KMS-11 (cell line): ENCODE measurements around the gene C10orf62.

Source experiments
- H2AFZ ChIP-seq: fragments of 200-600 bp; sonication (generic); 2 replicates; pipeline ENCODE4 v1.6.1; 2016; ENCODE audit warnings: antibody characterized with exemption, mixed run types, low read depth
- H3K27ac ChIP-seq: fragments of 200-600 bp; sonication (generic); 2 replicates; pipeline ENCODE4 v1.6.1; 2016; ENCODE audit warnings: mild to moderate bottlenecking, mixed run types
- H3K27me3 ChIP-seq: fragments of 200-600 bp; sonication (generic); 2 replicates; pipeline ENCODE4 v1.6.1; 2017; ENCODE audit warnings: mild to moderate bottlenecking, low read depth, mixed run types, moderate library complexity; ENCODE audit not compliant: insufficient read depth
- H3K36me3 ChIP-seq: fragments of 200-600 bp; sonication (generic); 2 replicates; pipeline ENCODE4 v1.6.1; 2017; ENCODE audit warnings: mild to moderate bottlenecking, mixed run types; ENCODE audit not compliant: insufficient read depth
- H3K4me1 ChIP-seq: fragments of 200-600 bp; sonication (generic); 2 replicates; pipeline ENCODE4 v1.6.1; 2016; ENCODE audit warnings: mild to moderate bottlenecking, low read depth, mixed run types; ENCODE audit not compliant: poor library complexity, severe bottlenecking
- H3K4me2 ChIP-seq: fragments of 200-600 bp; sonication (generic); 2 replicates; pipeline ENCODE4 v1.7.0; 2016; ENCODE audit warnings: mild to moderate bottlenecking, mixed run types
- H3K4me3 ChIP-seq: fragments of 200-600 bp; sonication (generic); IDR thresholded peaks from 2 replicates; pipeline ENCODE4 v1.6.1; 2017; ENCODE audit warnings: low read depth, low read length, mixed read lengths; ENCODE audit not compliant: insufficient read depth
- H3K79me2 ChIP-seq: fragments of 200-600 bp; sonication (generic); 2 replicates; pipeline ENCODE4 v1.6.1; 2016; ENCODE audit warnings: low read depth, mixed run types; ENCODE audit not compliant: insufficient read depth
- H3K9ac ChIP-seq: fragments of 200-600 bp; sonication (generic); 2 replicates; pipeline ENCODE4 v1.6.1; 2016; ENCODE audit warnings: mild to moderate bottlenecking, mixed run types
- H4K20me1 ChIP-seq: fragments of 200-600 bp; sonication (generic); 2 replicates; pipeline ENCODE4 v1.6.1; 2016; ENCODE audit warnings: mild to moderate bottlenecking, mixed run types; ENCODE audit not compliant: insufficient read depth
- CTCF ChIP-seq: fragments of 200-600 bp; sonication (generic); conservative IDR thresholded peaks from 2 replicates; pipeline ENCODE4 v1.6.1; 2017; ENCODE audit warnings: low read depth, mild to moderate bottlenecking, antibody characterized with exemption, low read length, moderate library complexity, mixed read lengths

C10orf62 gene

GRCh38 chr10:97627731-97628130, 38.2 kb downstream of the C10orf62 start:
- Histone ChIP-seq H3K27ac (no peak overlapping the region), H3K79me2 (no peaks in the 10 kb centered on the region), H3K27me3 (no peaks in the 10 kb centered on the region), H3K36me3 (no peaks in the 10 kb centered on the region), H3K4me3 (no peak overlapping the region), H2AFZ (no peak overlapping the region), H3K4me1 (no peaks in the 10 kb centered on the region), H3K9ac (no peak overlapping the region), H3K4me2 (no peak overlapping the region), H4K20me1 (no peaks in the 10 kb centered on the region)
- no peak for TF ChIP-seq CTCF

GRCh38 chr10:97628228-97628627, 38.7 kb downstream of the C10orf62 start:
- Histone ChIP-seq H2AFZ (no peak overlapping the region), H4K20me1 (no peaks in the 10 kb centered on the region), H3K9ac (no peak overlapping the region), H3K4me3 (no peak overlapping the region), H3K27ac (no peak overlapping the region), H3K79me2 (no peaks in the 10 kb centered on the region), H3K36me3 (no peaks in the 10 kb centered on the region), H3K27me3 (no peaks in the 10 kb centered on the region), H3K4me2 (no peak overlapping the region), H3K4me1 (no peaks in the 10 kb centered on the region)
- no peak for TF ChIP-seq CTCF

GRCh38 chr10:97629289-97629688, 39.8 kb downstream of the C10orf62 start:
- Histone ChIP-seq H4K20me1 (no peaks in the 10 kb centered on the region), H3K4me2 (no peak overlapping the region), H3K27ac (no peak overlapping the region), H3K9ac (no peak overlapping the region), H2AFZ (no peak overlapping the region), H3K27me3 (no peaks in the 10 kb centered on the region), H3K36me3 (no peaks in the 10 kb centered on the region), H3K4me3 (no peak overlapping the region), H3K79me2 (no peaks in the 10 kb centered on the region), H3K4me1 (no peaks in the 10 kb centered on the region)
- no peak for TF ChIP-seq CTCF

GRCh38 chr10:97631098-97631497, 41.6 kb downstream of the C10orf62 start:
- Histone ChIP-seq H3K27ac (no peak overlapping the region), H4K20me1 (no peaks in the 10 kb centered on the region), H3K9ac (no peak overlapping the region), H3K27me3 (no peaks in the 10 kb centered on the region), H3K4me3 (no peak overlapping the region), H3K4me1 (no peaks in the 10 kb centered on the region), H3K4me2 (no peak overlapping the region), H3K36me3 (no peaks in the 10 kb centered on the region), H3K79me2 (no peaks in the 10 kb centered on the region), H2AFZ (no peak overlapping the region)
- no peak for TF ChIP-seq CTCF
